GM23338 (cell line): Measurements from ENCODE around the gene IGSF9B. TPM values are rescaled to one million over a fixed set of nuclear protein-coding genes. Genes with fewer than 3 reads are reported as not detected.

ENCODE experiments used
- ATAC-seq: fragments of 200-7000 bp; cut with Tn5 transposase; 3 replicates; pipeline ENCODE4 v1.9.1; 2020
- DNase-seq: peaks from one replicate; pipeline ENCODE4 v3.0.0-alpha.2; 2015; ENCODE audit warnings: low spot score
- H2AFZ ChIP-seq: fragments of 200-600 bp; sonication (generic); 2 replicates; pipeline ENCODE4 v1.8.0; 2016; ENCODE audit warnings: antibody characterized with exemption, mild to moderate bottlenecking, moderate library complexity
- H3F3A ChIP-seq: fragments of 200-600 bp; sonication (generic); replicated peaks from 2 replicates; pipeline ENCODE4 v1.8.0; 2017; ENCODE audit warnings: antibody characterized with exemption, mixed run types, low read depth
- H3K27ac ChIP-seq: fragments of 200-600 bp; sonication (generic); 2 replicates; pipeline ENCODE4 v1.6.1; 2016; ENCODE audit warnings: low read depth
- H3K27me3 ChIP-seq: fragments of 200-600 bp; sonication (generic); 2 replicates; pipeline ENCODE4 v1.8.0; 2016; ENCODE audit warnings: mild to moderate bottlenecking, mixed run types, moderate library complexity; ENCODE audit not compliant: insufficient read depth
- H3K36me3 ChIP-seq: fragments of 200-600 bp; sonication (generic); 2 replicates; pipeline ENCODE4 v1.8.0; 2016; ENCODE audit warnings: mild to moderate bottlenecking; ENCODE audit not compliant: insufficient read depth
- H3K4me1 ChIP-seq: fragments of 200-600 bp; sonication (generic); 2 replicates; pipeline ENCODE4 v1.8.0; 2016; ENCODE audit warnings: mild to moderate bottlenecking, moderate library complexity; ENCODE audit not compliant: insufficient read depth
- H3K4me2 ChIP-seq: fragments of 200-600 bp; sonication (generic); 2 replicates; pipeline ENCODE4 v1.7.1; 2017; ENCODE audit warnings: mixed run types
- H3K4me3 ChIP-seq: fragments of 200-600 bp; sonication (generic); 2 replicates; pipeline ENCODE4 v1.6.1; 2016; ENCODE audit warnings: mixed run types
- H3K79me2 ChIP-seq: fragments of 200-600 bp; sonication (generic); replicated peaks from 2 replicates; pipeline ENCODE4 v1.8.0; 2017; ENCODE audit warnings: mild to moderate bottlenecking; ENCODE audit not compliant: insufficient read depth
- H3K9me2 ChIP-seq: fragments of 200-600 bp; sonication (generic); 2 replicates; pipeline ENCODE4 v1.8.0; 2017; ENCODE audit not compliant: insufficient read depth
- H4K20me1 ChIP-seq: fragments of 200-600 bp; sonication (generic); replicated peaks from 2 replicates; pipeline ENCODE4 v1.8.0; 2017; ENCODE audit warnings: mild to moderate bottlenecking; ENCODE audit not compliant: insufficient read depth
- H3K27ac Mint-ChIP-seq: 2 replicates; pipeline ENCODE4 v1.8.0; 2020; ENCODE audit warnings: inconsistent platforms, mild to moderate bottlenecking, moderate library complexity, mixed read lengths
- H3K27me3 Mint-ChIP-seq: 3 replicates; pipeline ENCODE4 v1.8.0; 2022; ENCODE audit warnings: low read depth, mild to moderate bottlenecking, moderate library complexity, mixed read lengths, inconsistent platforms; ENCODE audit not compliant: insufficient read depth, poor library complexity
- H3K36me3 Mint-ChIP-seq: 3 replicates; pipeline ENCODE4 v1.8.0; 2021; ENCODE audit warnings: low read depth, mild to moderate bottlenecking, inconsistent platforms, moderate library complexity, mixed read lengths
- H3K4me1 Mint-ChIP-seq: 3 replicates; pipeline ENCODE4 v1.8.0; 2020; ENCODE audit warnings: mild to moderate bottlenecking, inconsistent platforms, mixed read lengths
- H3K4me3 Mint-ChIP-seq: 3 replicates; pipeline ENCODE4 v1.8.0; 2021; ENCODE audit warnings: moderate library complexity, mild to moderate bottlenecking, inconsistent platforms, mixed read lengths
- H3K9me3 Mint-ChIP-seq: 3 replicates; pipeline ENCODE4 v1.8.0; 2020; ENCODE audit warnings: moderate library complexity, mild to moderate bottlenecking, inconsistent platforms, mixed read lengths
- CREB1 ChIP-seq: fragments of 250-450 bp; sonication (Bioruptor Pico); IDR thresholded peaks from 2 replicates; pipeline ENCODE4 v1.5.0; 2020; ENCODE audit warnings: low read depth, mild to moderate bottlenecking, moderate library complexity
- EZH2 ChIP-seq: fragments of 200-600 bp; sonication (generic); IDR thresholded peaks from one replicate; pipeline ENCODE4 v1.8.0; 2017; ENCODE audit warnings: antibody characterized with exemption, mild to moderate bottlenecking, low read depth; ENCODE audit not compliant: unreplicated experiment
- EZH2phosphoT487 ChIP-seq: fragments of 200-600 bp; sonication (generic); IDR thresholded peaks from one replicate; pipeline ENCODE4 v1.8.1; 2018; ENCODE audit warnings: antibody characterized with exemption; ENCODE audit not compliant: unreplicated experiment
- JUNB ChIP-seq: IDR thresholded peaks from one replicate; pipeline ENCODE4 v1.6.1; 2016; ENCODE audit warnings: antibody characterized with exemption; ENCODE audit not compliant: unreplicated experiment
- NANOG ChIP-seq: IDR thresholded peaks from 2 replicates; pipeline ENCODE4 v1.6.1; 2016; ENCODE audit warnings: antibody characterized with exemption, borderline replicate concordance
- POLR2AphosphoS5 ChIP-seq: IDR thresholded peaks from 2 replicates; pipeline ENCODE4 v1.6.1; 2016; ENCODE audit warnings: antibody characterized with exemption, low read depth
- STAT1 ChIP-seq: IDR thresholded peaks from one replicate; pipeline ENCODE4 v1.6.1; 2016; ENCODE audit warnings: antibody characterized with exemption; ENCODE audit not compliant: unreplicated experiment
- ZNF114 ChIP-seq: fragments of 250-450 bp; sonication (Bioruptor Pico); IDR thresholded peaks from 2 replicates; pipeline ENCODE4 v1.5.0; 2020; ENCODE audit warnings: mild to moderate bottlenecking, moderate library complexity
- ZNF331 ChIP-seq: fragments of 250-450 bp; sonication (Bioruptor Pico); IDR thresholded peaks from 2 replicates; pipeline ENCODE4 v1.5.0; 2020; ENCODE audit warnings: low read depth, mild to moderate bottlenecking, moderate library complexity
- polyA plus RNA-seq: library from polyadenylated mRNA; unstranded; fragments of >200 nt; fragmentation: Nextera tagmentation; extraction: Ambion mirVana; gene quantifications from 2 replicates; pipeline ENCODE4 v1.2.1, GENCODE V29; 2016
- total RNA-seq: library from RNA; depleted of rRNA; stranded (reverse); fragments of >200 nt; shearing (Covaris generic); gene quantifications from 2 replicates; pipeline ENCODE4 v1.2.3, GENCODE V29; 2014
- TF ChIP-seq, protein P1 (sequence below): IDR thresholded peaks from 2 replicates; pipeline ENCODE4 v1.6.1; 2016; ENCODE audit warnings: antibody characterized with exemption
- TF ChIP-seq, protein P2 (sequence below), 2 experiments: fragments of 200-600 bp in 1 of 2; sonication (generic) in 1 of 2; conservative IDR thresholded peaks; 2 replicates each; pipeline versions ENCODE4 v1.5.1 to v1.6.1; 2016 to 2017; ENCODE audit warnings: antibody characterized with exemption in 2 of 2, low read depth in 2 of 2, mild to moderate bottlenecking in 2 of 2, moderate library complexity in 1 of 2
- TF ChIP-seq, protein P3 (sequence below): fragments of 250-450 bp; sonication (Bioruptor Pico); IDR thresholded peaks from 2 replicates; pipeline ENCODE4 v1.5.0; 2020; ENCODE audit warnings: mild to moderate bottlenecking, moderate library complexity
- TF ChIP-seq, protein P4 (sequence below): IDR thresholded peaks from one replicate; pipeline ENCODE4 v1.6.1; 2018; ENCODE audit warnings: antibody characterized with exemption; ENCODE audit not compliant: unreplicated experiment

Gene IGSF9B
- total and polyA plus RNA-seq, 2 experiments from 2014 or later: 8.7 to 51.2 TPM

DNA sequence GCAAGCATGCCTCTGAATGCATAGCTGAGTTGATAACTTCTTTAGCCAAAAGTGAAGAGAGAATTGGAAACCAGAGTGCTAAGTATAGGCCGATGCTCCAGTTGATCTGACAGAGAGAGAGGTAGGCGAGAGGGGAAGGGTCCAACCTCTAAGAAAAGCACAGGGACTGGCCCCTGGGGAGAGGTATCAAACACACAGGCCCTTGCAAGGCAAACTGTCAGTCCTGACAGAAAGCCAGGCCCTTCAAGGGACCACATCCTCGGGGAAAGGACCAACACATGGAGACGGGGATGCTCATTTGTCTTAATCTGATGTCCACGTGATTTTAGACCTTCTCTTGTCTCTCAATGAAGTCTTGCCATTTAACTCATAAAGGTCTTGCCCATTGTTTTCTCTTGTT is 67.6 kb downstream of the IGSF9B start:
- no peaks in the 10 kb centered on the region for H3K4me1 Mint-ChIP-seq
- DNase-seq: no peak
- H3K4me3 ChIP-seq: no peak overlapping the region
- H3K36me3 ChIP-seq: no peaks in the 10 kb centered on the region
- no peak overlapping the region for H2AFZ ChIP-seq
- H3K9me2 ChIP-seq: peaks cover 11% of the 10 kb centered on the region; the same call in 1 of the 2 replicates
- H3K4me3 Mint-ChIP-seq: no peak overlapping the region
- H3K36me3 Mint-ChIP-seq: no peaks in the 10 kb centered on the region
- no peak overlapping the region for H3K27ac Mint-ChIP-seq
- no peak overlapping the region for H3K27ac ChIP-seq
- no peaks in the 10 kb centered on the region; the same call in 2 of the 3 replicates for H3K9me3 Mint-ChIP-seq
- no peaks in the 10 kb centered on the region for H3K27me3 ChIP-seq
- TF ChIP-seq, protein P1, sequence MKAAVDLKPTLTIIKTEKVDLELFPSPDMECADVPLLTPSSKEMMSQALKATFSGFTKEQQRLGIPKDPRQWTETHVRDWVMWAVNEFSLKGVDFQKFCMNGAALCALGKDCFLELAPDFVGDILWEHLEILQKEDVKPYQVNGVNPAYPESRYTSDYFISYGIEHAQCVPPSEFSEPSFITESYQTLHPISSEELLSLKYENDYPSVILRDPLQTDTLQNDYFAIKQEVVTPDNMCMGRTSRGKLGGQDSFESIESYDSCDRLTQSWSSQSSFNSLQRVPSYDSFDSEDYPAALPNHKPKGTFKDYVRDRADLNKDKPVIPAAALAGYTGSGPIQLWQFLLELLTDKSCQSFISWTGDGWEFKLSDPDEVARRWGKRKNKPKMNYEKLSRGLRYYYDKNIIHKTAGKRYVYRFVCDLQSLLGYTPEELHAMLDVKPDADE: no peak
- no peak for TF ChIP-seq POLR2AphosphoS5
- TF ChIP-seq JUNB: no peak
- no peak for TF ChIP-seq ZNF331 (CRISPR knock-in tag)
- TF ChIP-seq, protein P2, sequence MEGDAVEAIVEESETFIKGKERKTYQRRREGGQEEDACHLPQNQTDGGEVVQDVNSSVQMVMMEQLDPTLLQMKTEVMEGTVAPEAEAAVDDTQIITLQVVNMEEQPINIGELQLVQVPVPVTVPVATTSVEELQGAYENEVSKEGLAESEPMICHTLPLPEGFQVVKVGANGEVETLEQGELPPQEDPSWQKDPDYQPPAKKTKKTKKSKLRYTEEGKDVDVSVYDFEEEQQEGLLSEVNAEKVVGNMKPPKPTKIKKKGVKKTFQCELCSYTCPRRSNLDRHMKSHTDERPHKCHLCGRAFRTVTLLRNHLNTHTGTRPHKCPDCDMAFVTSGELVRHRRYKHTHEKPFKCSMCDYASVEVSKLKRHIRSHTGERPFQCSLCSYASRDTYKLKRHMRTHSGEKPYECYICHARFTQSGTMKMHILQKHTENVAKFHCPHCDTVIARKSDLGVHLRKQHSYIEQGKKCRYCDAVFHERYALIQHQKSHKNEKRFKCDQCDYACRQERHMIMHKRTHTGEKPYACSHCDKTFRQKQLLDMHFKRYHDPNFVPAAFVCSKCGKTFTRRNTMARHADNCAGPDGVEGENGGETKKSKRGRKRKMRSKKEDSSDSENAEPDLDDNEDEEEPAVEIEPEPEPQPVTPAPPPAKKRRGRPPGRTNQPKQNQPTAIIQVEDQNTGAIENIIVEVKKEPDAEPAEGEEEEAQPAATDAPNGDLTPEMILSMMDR (conservative IDR thresholded peaks at IDR 0.05; ENCODE audit: low read depth in 2 of 2): no peak
- TF ChIP-seq NANOG: no peak
- no peak for TF ChIP-seq EZH2
- TF ChIP-seq ZNF114 (CRISPR knock-in tag): no peak
- TF ChIP-seq, protein P3, sequence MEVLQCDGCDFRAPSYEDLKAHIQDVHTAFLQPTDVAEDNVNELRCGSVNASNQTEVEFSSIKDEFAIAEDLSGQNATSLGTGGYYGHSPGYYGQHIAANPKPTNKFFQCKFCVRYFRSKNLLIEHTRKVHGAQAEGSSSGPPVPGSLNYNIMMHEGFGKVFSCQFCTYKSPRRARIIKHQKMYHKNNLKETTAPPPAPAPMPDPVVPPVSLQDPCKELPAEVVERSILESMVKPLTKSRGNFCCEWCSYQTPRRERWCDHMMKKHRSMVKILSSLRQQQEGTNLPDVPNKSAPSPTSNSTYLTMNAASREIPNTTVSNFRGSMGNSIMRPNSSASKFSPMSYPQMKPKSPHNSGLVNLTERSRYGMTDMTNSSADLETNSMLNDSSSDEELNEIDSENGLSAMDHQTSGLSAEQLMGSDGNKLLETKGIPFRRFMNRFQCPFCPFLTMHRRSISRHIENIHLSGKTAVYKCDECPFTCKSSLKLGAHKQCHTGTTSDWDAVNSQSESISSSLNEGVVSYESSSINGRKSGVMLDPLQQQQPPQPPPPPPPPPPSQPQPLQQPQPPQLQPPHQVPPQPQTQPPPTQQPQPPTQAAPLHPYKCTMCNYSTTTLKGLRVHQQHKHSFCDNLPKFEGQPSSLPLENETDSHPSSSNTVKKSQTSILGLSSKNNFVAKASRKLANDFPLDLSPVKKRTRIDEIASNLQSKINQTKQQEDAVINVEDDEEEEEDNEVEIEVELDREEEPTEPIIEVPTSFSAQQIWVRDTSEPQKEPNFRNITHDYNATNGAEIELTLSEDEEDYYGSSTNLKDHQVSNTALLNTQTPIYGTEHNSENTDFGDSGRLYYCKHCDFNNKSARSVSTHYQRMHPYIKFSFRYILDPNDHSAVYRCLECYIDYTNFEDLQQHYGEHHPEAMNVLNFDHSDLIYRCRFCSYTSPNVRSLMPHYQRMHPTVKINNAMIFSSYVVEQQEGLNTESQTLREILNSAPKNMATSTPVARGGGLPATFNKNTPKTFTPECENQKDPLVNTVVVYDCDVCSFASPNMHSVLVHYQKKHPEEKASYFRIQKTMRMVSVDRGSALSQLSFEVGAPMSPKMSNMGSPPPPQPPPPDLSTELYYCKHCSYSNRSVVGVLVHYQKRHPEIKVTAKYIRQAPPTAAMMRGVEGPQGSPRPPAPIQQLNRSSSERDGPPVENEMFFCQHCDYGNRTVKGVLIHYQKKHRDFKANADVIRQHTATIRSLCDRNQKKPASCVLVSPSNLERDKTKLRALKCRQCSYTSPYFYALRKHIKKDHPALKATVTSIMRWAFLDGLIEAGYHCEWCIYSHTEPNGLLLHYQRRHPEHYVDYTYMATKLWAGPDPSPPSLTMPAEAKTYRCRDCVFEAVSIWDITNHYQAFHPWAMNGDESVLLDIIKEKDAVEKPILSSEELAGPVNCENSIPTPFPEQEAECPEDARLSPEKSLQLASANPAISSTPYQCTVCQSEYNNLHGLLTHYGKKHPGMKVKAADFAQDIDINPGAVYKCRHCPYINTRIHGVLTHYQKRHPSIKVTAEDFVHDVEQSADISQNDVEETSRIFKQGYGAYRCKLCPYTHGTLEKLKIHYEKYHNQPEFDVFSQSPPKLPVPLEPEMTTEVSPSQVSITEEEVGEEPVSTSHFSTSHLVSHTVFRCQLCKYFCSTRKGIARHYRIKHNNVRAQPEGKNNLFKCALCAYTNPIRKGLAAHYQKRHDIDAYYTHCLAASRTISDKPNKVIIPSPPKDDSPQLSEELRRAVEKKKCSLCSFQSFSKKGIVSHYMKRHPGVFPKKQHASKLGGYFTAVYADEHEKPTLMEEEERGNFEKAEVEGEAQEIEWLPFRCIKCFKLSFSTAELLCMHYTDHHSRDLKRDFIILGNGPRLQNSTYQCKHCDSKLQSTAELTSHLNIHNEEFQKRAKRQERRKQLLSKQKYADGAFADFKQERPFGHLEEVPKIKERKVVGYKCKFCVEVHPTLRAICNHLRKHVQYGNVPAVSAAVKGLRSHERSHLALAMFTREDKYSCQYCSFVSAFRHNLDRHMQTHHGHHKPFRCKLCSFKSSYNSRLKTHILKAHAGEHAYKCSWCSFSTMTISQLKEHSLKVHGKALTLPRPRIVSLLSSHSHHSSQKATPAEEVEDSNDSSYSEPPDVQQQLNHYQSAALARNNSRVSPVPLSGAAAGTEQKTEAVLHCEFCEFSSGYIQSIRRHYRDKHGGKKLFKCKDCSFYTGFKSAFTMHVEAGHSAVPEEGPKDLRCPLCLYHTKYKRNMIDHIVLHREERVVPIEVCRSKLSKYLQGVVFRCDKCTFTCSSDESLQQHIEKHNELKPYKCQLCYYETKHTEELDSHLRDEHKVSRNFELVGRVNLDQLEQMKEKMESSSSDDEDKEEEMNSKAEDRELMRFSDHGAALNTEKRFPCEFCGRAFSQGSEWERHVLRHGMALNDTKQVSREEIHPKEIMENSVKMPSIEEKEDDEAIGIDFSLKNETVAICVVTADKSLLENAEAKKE (CRISPR knock-in tag): no peak
- TF ChIP-seq CREB1 (CRISPR knock-in tag): no peak
- no peak for TF ChIP-seq EZH2phosphoT487
- TF ChIP-seq, protein P4, sequence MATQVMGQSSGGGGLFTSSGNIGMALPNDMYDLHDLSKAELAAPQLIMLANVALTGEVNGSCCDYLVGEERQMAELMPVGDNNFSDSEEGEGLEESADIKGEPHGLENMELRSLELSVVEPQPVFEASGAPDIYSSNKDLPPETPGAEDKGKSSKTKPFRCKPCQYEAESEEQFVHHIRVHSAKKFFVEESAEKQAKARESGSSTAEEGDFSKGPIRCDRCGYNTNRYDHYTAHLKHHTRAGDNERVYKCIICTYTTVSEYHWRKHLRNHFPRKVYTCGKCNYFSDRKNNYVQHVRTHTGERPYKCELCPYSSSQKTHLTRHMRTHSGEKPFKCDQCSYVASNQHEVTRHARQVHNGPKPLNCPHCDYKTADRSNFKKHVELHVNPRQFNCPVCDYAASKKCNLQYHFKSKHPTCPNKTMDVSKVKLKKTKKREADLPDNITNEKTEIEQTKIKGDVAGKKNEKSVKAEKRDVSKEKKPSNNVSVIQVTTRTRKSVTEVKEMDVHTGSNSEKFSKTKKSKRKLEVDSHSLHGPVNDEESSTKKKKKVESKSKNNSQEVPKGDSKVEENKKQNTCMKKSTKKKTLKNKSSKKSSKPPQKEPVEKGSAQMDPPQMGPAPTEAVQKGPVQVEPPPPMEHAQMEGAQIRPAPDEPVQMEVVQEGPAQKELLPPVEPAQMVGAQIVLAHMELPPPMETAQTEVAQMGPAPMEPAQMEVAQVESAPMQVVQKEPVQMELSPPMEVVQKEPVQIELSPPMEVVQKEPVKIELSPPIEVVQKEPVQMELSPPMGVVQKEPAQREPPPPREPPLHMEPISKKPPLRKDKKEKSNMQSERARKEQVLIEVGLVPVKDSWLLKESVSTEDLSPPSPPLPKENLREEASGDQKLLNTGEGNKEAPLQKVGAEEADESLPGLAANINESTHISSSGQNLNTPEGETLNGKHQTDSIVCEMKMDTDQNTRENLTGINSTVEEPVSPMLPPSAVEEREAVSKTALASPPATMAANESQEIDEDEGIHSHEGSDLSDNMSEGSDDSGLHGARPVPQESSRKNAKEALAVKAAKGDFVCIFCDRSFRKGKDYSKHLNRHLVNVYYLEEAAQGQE: no peak
- TF ChIP-seq STAT1: no peak
- H4K20me1 ChIP-seq: no peaks in the 10 kb centered on the region
- H3K4me1 ChIP-seq: peaks cover 3% of the 10 kb centered on the region; the same call in 1 of the 2 replicates
- no peak overlapping the region for H3K4me2 ChIP-seq
- no peaks in the 10 kb centered on the region for H3K79me2 ChIP-seq
- no peaks in the 10 kb centered on the region for H3F3A ChIP-seq
- ATAC-seq: no peak
- H3K27me3 Mint-ChIP-seq: peaks cover 7% of the 10 kb centered on the region
